ENCODE data around the gene IDH3B. TPM values are rescaled to one million over a fixed set of nuclear protein-coding genes. Genes with fewer than 3 reads are reported as not detected.

The IDH3B gene
- total RNA-seq, 2 experiments from 2014 or later, result 109 to 114 TPM

DNA sequence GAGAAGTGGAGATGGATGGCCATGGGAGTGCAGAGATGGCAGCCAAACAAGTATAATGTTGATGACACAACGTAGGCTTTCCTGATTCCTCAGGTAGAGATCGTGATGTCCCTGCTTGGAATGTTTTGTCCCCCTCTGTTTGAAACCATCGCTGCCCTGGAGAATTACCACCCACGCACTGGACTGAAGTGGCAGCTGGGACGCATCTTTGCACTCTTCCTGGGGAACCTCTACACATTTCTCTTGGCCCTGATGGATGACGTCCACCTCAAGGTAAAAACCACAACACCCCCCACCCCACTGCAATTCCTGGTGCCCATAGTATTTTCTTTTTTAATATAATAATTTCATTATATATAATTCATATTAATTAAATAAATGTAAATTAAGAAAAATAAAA is 53.7 kb downstream of the IDH3B start:
- CTCF ChIA-PET, result no interaction called here
- no peaks in the 10 kb centered on the region for H3K36me3 Mint-ChIP-seq (ENCODE audit: low read depth)

More for the DNA sequence above, 53.7 kb downstream of the IDH3B start:
- Mint-ChIP-seq H3K27me3 (peaks cover 16% of the 10 kb centered on the region), H3K9me3 (peaks cover 5% of the 10 kb centered on the region), H3K4me3 (no peak overlapping the region), H3K27ac (no peak overlapping the region), H3K4me1 (ENCODE audit: low read depth) (no peaks in the 10 kb centered on the region)
- POLR2A ChIA-PET, result no interaction called here
- intact Hi-C loops (cut with micrococcal nuclease), result no loop called here
- no peak for DNase-seq
- TF ChIP-seq, protein P1, sequence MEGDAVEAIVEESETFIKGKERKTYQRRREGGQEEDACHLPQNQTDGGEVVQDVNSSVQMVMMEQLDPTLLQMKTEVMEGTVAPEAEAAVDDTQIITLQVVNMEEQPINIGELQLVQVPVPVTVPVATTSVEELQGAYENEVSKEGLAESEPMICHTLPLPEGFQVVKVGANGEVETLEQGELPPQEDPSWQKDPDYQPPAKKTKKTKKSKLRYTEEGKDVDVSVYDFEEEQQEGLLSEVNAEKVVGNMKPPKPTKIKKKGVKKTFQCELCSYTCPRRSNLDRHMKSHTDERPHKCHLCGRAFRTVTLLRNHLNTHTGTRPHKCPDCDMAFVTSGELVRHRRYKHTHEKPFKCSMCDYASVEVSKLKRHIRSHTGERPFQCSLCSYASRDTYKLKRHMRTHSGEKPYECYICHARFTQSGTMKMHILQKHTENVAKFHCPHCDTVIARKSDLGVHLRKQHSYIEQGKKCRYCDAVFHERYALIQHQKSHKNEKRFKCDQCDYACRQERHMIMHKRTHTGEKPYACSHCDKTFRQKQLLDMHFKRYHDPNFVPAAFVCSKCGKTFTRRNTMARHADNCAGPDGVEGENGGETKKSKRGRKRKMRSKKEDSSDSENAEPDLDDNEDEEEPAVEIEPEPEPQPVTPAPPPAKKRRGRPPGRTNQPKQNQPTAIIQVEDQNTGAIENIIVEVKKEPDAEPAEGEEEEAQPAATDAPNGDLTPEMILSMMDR (IDR thresholded peaks at IDR 0.05), result no peak
- no peak for ATAC-seq

Small RNA genes lying within 50 kb of the gene (microRNA-seq; reads per million reads assigned to microRNA genes)
- gene MIR1292 (ENCODE audit: borderline microRNAs expressed, borderline replicate concordance), result 49.7 reads per million, percentile 58 among the genes with 10 or more reads in this experiment

Other genes with a start within 250 kb of the IDH3B start
- gene SNRPB, start 193.4 kb downstream of the IDH3B start, total RNA-seq, result 100 to 1,000 TPM; 469 to 479 TPM
- gene ZNF343, start 155.3 kb downstream of the IDH3B start, total RNA-seq, result 1 to 10 TPM; 8.5 to 9.5 TPM
- not detected for gene TMC2, start 127.6 kb downstream of the IDH3B start, total RNA-seq
- 100 to 1,000 TPM; 587 to 596 TPM for gene NOP56, start 11.6 kb downstream of the IDH3B start, total RNA-seq
- gene EBF4, start 28.6 kb upstream of the IDH3B start, total RNA-seq, result 1 to 10 TPM; 1.1 to 1.2 TPM
- gene CPXM1, start 136.4 kb upstream of the IDH3B start, total RNA-seq, result 1 to 10 TPM; 2.0 to 2.9 TPM
- not detected for gene C20orf141, start 150.8 kb upstream of the IDH3B start, total RNA-seq
- gene TMEM239, start 152.1 kb upstream of the IDH3B start, total RNA-seq, result not detected
- gene PCED1A, start 176.4 kb upstream of the IDH3B start, total RNA-seq, result 10 to 100 TPM; 33.9 to 34.3 TPM
- 10 to 100 TPM; 34.5 to 38.7 TPM for gene VPS16, start 176.5 kb upstream of the IDH3B start, total RNA-seq
- gene PTPRA, start 209.3 kb upstream of the IDH3B start, total RNA-seq, result 10 to 100 TPM; 42.0 to 43.1 TPM

Measured in activated CD8-positive, alpha-beta T cell treated with anti-CD3 and anti-CD28 coated beads for 36 hours (primary cell).